IMR-90 (cell line): Measurements from ENCODE around the gene TENM3. TPM values are rescaled to one million over a fixed set of nuclear protein-coding genes. Genes with fewer than 3 reads are reported as not detected.

Experiments used
- ATAC-seq: fragments of 200-7000 bp; cut with Tn5 transposase; 2 replicates; pipeline ENCODE4 v1.9.1; 2020; ENCODE audit warnings: low read depth, mild to moderate bottlenecking, moderate library complexity
- BruUV-seq: library from RNA; stranded (reverse); fragments of 400-500 nt; replicated peaks from 2 replicates; lab custom pipeline; 2021; lab: Mats Ljungman, UMichigan
- CTCF ChIA-PET: fragments of 300-600 bp; formaldehyde crosslinking; extraction: SDS; loops from one replicate; lab custom pipeline; 2021; ENCODE audit warnings: antibody characterized with exemption; lab: Yijun Ruan, JAX
- POLR2A ChIA-PET: fragments of 300-600 bp; sonication (Branson Sonifier 250); formaldehyde crosslinking; loops from one replicate; lab custom pipeline; 2022; ENCODE audit warnings: antibody characterized with exemption; ENCODE audit not compliant: unreplicated experiment; lab: Charles Lee
- DNase-seq: peaks from one replicate; pipeline ENCODE4 v3.0.0; 2013
- H2AFZ ChIP-seq: replicated peaks from 2 replicates; pipeline ENCODE3; 2013; ENCODE audit warnings: low read length, mild to moderate bottlenecking; ENCODE audit not compliant: poor library complexity
- H2AK5ac ChIP-seq: 2 replicates; pipeline ENCODE4 v1.6.1; 2013; ENCODE audit warnings: low read depth, low read length, inconsistent platforms
- H2AK9ac ChIP-seq: replicated peaks from 2 replicates; pipeline ENCODE3; 2013; ENCODE audit warnings: mild to moderate bottlenecking, low read depth, low read length, moderate library complexity; ENCODE audit not compliant: poor library complexity
- H2BK120ac ChIP-seq: 2 replicates; pipeline ENCODE4 v1.6.1; 2013; ENCODE audit warnings: low read depth, low read length, inconsistent platforms
- H2BK15ac ChIP-seq: 3 replicates; pipeline ENCODE4 v1.6.1; 2013; ENCODE audit warnings: low read depth, low read length, inconsistent platforms
- H2BK20ac ChIP-seq: 2 replicates; pipeline ENCODE4 v1.6.1; 2013; ENCODE audit warnings: low read depth, mild to moderate bottlenecking, inconsistent platforms, low read length, moderate library complexity
- H2BK5ac ChIP-seq: 2 replicates; pipeline ENCODE4 v1.6.1; 2013; ENCODE audit warnings: mild to moderate bottlenecking, low read depth, low read length, inconsistent platforms; ENCODE audit not compliant: poor library complexity, severe bottlenecking
- H3K14ac ChIP-seq: replicated peaks from 2 replicates; pipeline ENCODE4 v1.6.1; 2013; ENCODE audit warnings: low read depth, low read length, inconsistent platforms
- H3K18ac ChIP-seq: 2 replicates; pipeline ENCODE4 v1.6.1; 2013; ENCODE audit warnings: low read depth, low read length, control low read depth
- H3K23ac ChIP-seq: 2 replicates; pipeline ENCODE4 v1.6.1; 2013; ENCODE audit warnings: low read depth, low read length, inconsistent platforms
- H3K27ac ChIP-seq: 2 replicates; pipeline ENCODE4 v1.5.1; 2013; ENCODE audit warnings: mild to moderate bottlenecking, control low read depth, low read length; ENCODE audit not compliant: insufficient read depth
- H3K27me3 ChIP-seq: 2 replicates; pipeline ENCODE4 v1.6.1; 2013; ENCODE audit warnings: low read length; ENCODE audit not compliant: control insufficient read depth, insufficient read depth
- H3K36me3 ChIP-seq: 2 replicates; pipeline ENCODE4 v1.6.1; 2013; ENCODE audit warnings: low read length, mixed read lengths; ENCODE audit not compliant: control insufficient read depth, insufficient read depth
- H3K4ac ChIP-seq: 2 replicates; pipeline ENCODE4 v1.6.1; 2013; ENCODE audit warnings: low read depth, low read length, inconsistent platforms
- H3K4me1 ChIP-seq: 2 replicates; pipeline ENCODE4 v1.6.1; 2013; ENCODE audit warnings: low read length, mixed read lengths; ENCODE audit not compliant: control insufficient read depth, insufficient read depth
- H3K4me2 ChIP-seq: 2 replicates; pipeline ENCODE4 v1.6.1; 2013; ENCODE audit warnings: low read depth, mild to moderate bottlenecking, control low read depth, low read length, moderate library complexity
- H3K4me3 ChIP-seq: 2 replicates; pipeline ENCODE4 v1.5.1; 2013; ENCODE audit warnings: low read depth, mild to moderate bottlenecking, control low read depth, low read length, moderate library complexity; ENCODE audit not compliant: insufficient read depth
- H3K56ac ChIP-seq: 2 replicates; pipeline ENCODE4 v1.6.1; 2013; ENCODE audit warnings: low read length, inconsistent platforms; ENCODE audit not compliant: insufficient read depth; ENCODE audit errors: extremely low read depth
- H3K79me1 ChIP-seq, 2 experiments: 2 replicates each; pipeline ENCODE4 v1.6.1; 2013; ENCODE audit warnings: low read length in 2 of 2, inconsistent platforms in 1 of 2, low read depth in 1 of 2
- H3K9ac ChIP-seq: 2 replicates; pipeline ENCODE4 v1.6.1; 2013; ENCODE audit warnings: low read depth, low read length, control low read depth
- H3K9me1 ChIP-seq: 2 replicates; pipeline ENCODE4 v1.6.1; 2013; ENCODE audit warnings: low read length, inconsistent platforms; ENCODE audit not compliant: insufficient read depth
- H3K9me3 ChIP-seq: 2 replicates; pipeline ENCODE4 v1.6.1; 2013; ENCODE audit warnings: low read length; ENCODE audit not compliant: control insufficient read depth, insufficient read depth
- H4K20me1 ChIP-seq: 2 replicates; pipeline ENCODE4 v1.6.1; 2013; ENCODE audit warnings: low read length, inconsistent platforms; ENCODE audit not compliant: insufficient read depth
- H4K5ac ChIP-seq: 2 replicates; pipeline ENCODE4 v1.6.1; 2013; ENCODE audit warnings: mild to moderate bottlenecking, low read depth, low read length, control low read depth
- H4K8ac ChIP-seq, 2 experiments: 2 replicates each; pipeline ENCODE4 v1.6.1; 2013; ENCODE audit warnings: low read depth in 2 of 2, low read length in 2 of 2, control low read depth in 1 of 2, inconsistent platforms in 1 of 2
- H4K91ac ChIP-seq: 2 replicates; pipeline ENCODE4 v1.6.1; 2013; ENCODE audit warnings: low read depth, low read length, inconsistent platforms; ENCODE audit not compliant: insufficient read depth
- BHLHE40 ChIP-seq: fragments of 150-350 bp; IDR thresholded peaks from 2 replicates; pipeline ENCODE4 v1.6.1; 2016; ENCODE audit warnings: mild to moderate bottlenecking, low read depth, low read length
- CHD1 ChIP-seq: IDR thresholded peaks from 2 replicates; pipeline ENCODE4 v1.6.1; 2012; ENCODE audit warnings: low read depth, low read length, improper control_type of control experiment
- FOS ChIP-seq: fragments of 150-350 bp; IDR thresholded peaks from 2 replicates; pipeline ENCODE4 v1.6.1; 2016; ENCODE audit warnings: low read depth, low read length
- MAFK ChIP-seq: IDR thresholded peaks from 2 replicates; pipeline ENCODE4 v1.6.1; 2012; ENCODE audit warnings: low read depth, low read length, improper control_type of control experiment
- MXI1 ChIP-seq: IDR thresholded peaks from 2 replicates; pipeline ENCODE4 v1.6.1; 2012; ENCODE audit warnings: low read depth, mild to moderate bottlenecking, low read length, moderate library complexity, borderline replicate concordance
- POLR2A ChIP-seq: IDR thresholded peaks from 2 replicates; pipeline ENCODE4 v1.6.1; 2012; ENCODE audit warnings: mild to moderate bottlenecking, low read depth, low read length
- RAD21 ChIP-seq: IDR thresholded peaks from 2 replicates; pipeline ENCODE4 v1.6.1; 2012; ENCODE audit warnings: low read length, improper control_type of control experiment
- RCOR1 ChIP-seq: IDR thresholded peaks from 2 replicates; pipeline ENCODE4 v1.6.1; 2012; ENCODE audit warnings: mild to moderate bottlenecking, low read length, improper control_type of control experiment; ENCODE audit not compliant: insufficient replicate concordance
- RFX5 ChIP-seq: IDR thresholded peaks from 2 replicates; pipeline ENCODE4 v1.8.0; 2012; ENCODE audit warnings: low read depth, mild to moderate bottlenecking, low read length, moderate library complexity
- SMC3 ChIP-seq: fragments of 150-350 bp; IDR thresholded peaks from 2 replicates; pipeline ENCODE4 v1.6.1; 2016; ENCODE audit warnings: low read depth, mild to moderate bottlenecking, antibody characterized with exemption, low read length, moderate library complexity
- WGBS, 2 experiments: methylation state at CpG; one replicate each; pipeline versions ENCODE4 v1.1.5 to v1.1.7; 2013; ENCODE audit warnings: missing lambda C conversion rate in 2 of 2; ENCODE audit not compliant: insufficient read length in 1 of 2; ENCODE audit errors: extremely low coverage in 2 of 2; 5-methylcytosine and 5-hydroxymethylcytosine counted together
- dilution Hi-C: fragments of 300-500 bp; cut with HindIII; formaldehyde crosslinking; loops from one replicate; pipeline ENCODE4 v1.14.3; 2018; ENCODE audit warnings: low sequenced_read_pairs; ENCODE audit not compliant: unreplicated experiment
- in situ Hi-C: fragments of 300-500 bp; cut with MboI; formaldehyde crosslinking; loops from 3 replicates; pipeline ENCODE4 v1.14.3; 2019; ENCODE audit warnings: low sequenced_read_pairs, inconsistent platforms, mixed read lengths
- intact Hi-C: fragments of 100-400 bp; cut with micrococcal nuclease; formaldehyde crosslinking; loops from 2 replicates; pipeline ENCODE4 v1.10.0; 2022
- polyA plus RNA-seq, 3 experiments: library from polyadenylated mRNA; depleted of rRNA; stranded (reverse); fragments of >200 nt; gene quantifications; 2 replicates each; pipeline ENCODE4 v1.2.3, GENCODE V29; 2012; ENCODE audit warnings: low replicate concordance in 1 of 3
- total RNA-seq: library from RNA; depleted of rRNA; stranded (reverse); fragments of >200 nt; gene quantifications from 2 replicates; pipeline ENCODE4 v1.2.3, GENCODE V29; 2012
- TF ChIP-seq, protein P1 (sequence below): fragments of 150-350 bp; IDR thresholded peaks from 2 replicates; pipeline ENCODE4 v1.6.1; 2017; ENCODE audit warnings: mild to moderate bottlenecking, antibody characterized with exemption, low read length, low read depth
- TF ChIP-seq, protein P2 (sequence below): fragments of 150-350 bp; IDR thresholded peaks from 2 replicates; pipeline ENCODE4 v1.6.1; 2016; ENCODE audit warnings: low read depth, mild to moderate bottlenecking, low read length, moderate library complexity, borderline replicate concordance

Gene TENM3
- total and polyA plus RNA-seq, 2 of the 4 experiments (the other 2 are of a cell fraction) = 29.9 to 173 TPM

DNA sequence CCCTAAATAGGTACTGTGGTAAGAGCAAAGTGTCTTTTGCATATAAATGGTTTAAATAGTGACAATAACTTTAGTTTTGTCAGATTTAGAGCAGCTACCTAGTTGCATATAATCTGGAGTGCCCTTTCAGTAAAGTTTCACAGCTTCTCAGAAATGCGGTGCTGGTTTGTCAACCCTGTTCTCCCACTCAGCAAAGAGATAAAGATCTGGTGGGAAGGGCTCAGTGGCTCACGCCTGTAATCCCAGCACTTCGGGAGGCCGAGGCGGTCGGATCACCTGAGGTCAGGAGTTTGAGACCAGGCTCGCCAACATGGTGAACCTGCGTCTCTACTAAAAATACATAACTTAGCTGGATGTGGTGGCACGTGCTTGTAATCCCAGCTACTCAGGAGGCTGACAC lies 45.6 kb upstream of the TENM3 start:
- POLR2A ChIA-PET = interaction anchor here (0.5 kb wide), 1 partner anchor 40 kb away, joined by 3 read pairs; no protein-coding TSS in a partner anchor

More for the DNA sequence above, 45.6 kb upstream of the TENM3 start:
- H3K4me2 ChIP-seq = no peak overlapping the region
- no peak overlapping the region for H2BK20ac ChIP-seq
- no peak overlapping the region for H2BK120ac ChIP-seq
- H3K36me3 ChIP-seq = no peaks in the 10 kb centered on the region
- H4K5ac ChIP-seq = no peak overlapping the region
- H2BK15ac ChIP-seq = no peak overlapping the region
- H3K14ac ChIP-seq = no peak overlapping the region
- H3K4me3 ChIP-seq = no peak overlapping the region
- no peak overlapping the region for H2AFZ ChIP-seq
- intact Hi-C loops = no loop called here
- no peak for TF ChIP-seq MAFK
- no peak for TF ChIP-seq RFX5
- TF ChIP-seq SMC3 = no peak
- no peak for TF ChIP-seq BHLHE40
- no peak for TF ChIP-seq MXI1
- TF ChIP-seq, protein P1, sequence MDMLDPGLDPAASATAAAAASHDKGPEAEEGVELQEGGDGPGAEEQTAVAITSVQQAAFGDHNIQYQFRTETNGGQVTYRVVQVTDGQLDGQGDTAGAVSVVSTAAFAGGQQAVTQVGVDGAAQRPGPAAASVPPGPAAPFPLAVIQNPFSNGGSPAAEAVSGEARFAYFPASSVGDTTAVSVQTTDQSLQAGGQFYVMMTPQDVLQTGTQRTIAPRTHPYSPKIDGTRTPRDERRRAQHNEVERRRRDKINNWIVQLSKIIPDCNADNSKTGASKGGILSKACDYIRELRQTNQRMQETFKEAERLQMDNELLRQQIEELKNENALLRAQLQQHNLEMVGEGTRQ = no peak
- TF ChIP-seq RCOR1 = no peak
- no peak for TF ChIP-seq CHD1
- TF ChIP-seq, protein P2, sequence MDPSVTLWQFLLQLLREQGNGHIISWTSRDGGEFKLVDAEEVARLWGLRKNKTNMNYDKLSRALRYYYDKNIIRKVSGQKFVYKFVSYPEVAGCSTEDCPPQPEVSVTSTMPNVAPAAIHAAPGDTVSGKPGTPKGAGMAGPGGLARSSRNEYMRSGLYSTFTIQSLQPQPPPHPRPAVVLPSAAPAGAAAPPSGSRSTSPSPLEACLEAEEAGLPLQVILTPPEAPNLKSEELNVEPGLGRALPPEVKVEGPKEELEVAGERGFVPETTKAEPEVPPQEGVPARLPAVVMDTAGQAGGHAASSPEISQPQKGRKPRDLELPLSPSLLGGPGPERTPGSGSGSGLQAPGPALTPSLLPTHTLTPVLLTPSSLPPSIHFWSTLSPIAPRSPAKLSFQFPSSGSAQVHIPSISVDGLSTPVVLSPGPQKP = no peak
- no peak for TF ChIP-seq POLR2A
- TF ChIP-seq RAD21 = no peak
- TF ChIP-seq FOS = no peak
- H2AK5ac ChIP-seq = no peak overlapping the region
- no peaks in the 10 kb centered on the region for H3K27me3 ChIP-seq
- H3K4ac ChIP-seq = no peak overlapping the region
- 0 out of 2 replicates have a peak, but pooled peaks cover 2% of the 10 kb centered on the region for H3K9me1 ChIP-seq
- H3K4me1 ChIP-seq = peaks cover 4% of the 10 kb centered on the region; the same call in 1 of the 2 replicates
- H2AK9ac ChIP-seq = no peak overlapping the region
- no peaks in the 10 kb centered on the region for H3K9me3 ChIP-seq
- H3K18ac ChIP-seq = no peak overlapping the region
- no TSS peak for BruUV-seq
- no peak overlapping the region for H2BK5ac ChIP-seq
- in situ Hi-C loops = no loop called here
- no peak overlapping the region for H4K8ac ChIP-seq
- no peaks in the 10 kb centered on the region for H4K20me1 ChIP-seq
- H4K91ac ChIP-seq = no peak overlapping the region
- ATAC-seq (no peak), DNase-seq (no peak)
- H3K27ac ChIP-seq = no peak overlapping the region
- no peak overlapping the region for H3K23ac ChIP-seq
- peaks cover 0 to 3% of the 10 kb centered on the region in 2 experiments; a peak in 1 of 4 replicates for H3K79me1 ChIP-seq
- dilution Hi-C loops = no loop called here
- CTCF ChIA-PET = interaction anchor here (1.2 kb wide), 1 partner anchor 9 kb away, joined by 5 read pairs; no protein-coding TSS in a partner anchor
- WGBS, 2 experiments = 97% methylated on average over 5 of the region's 9 CpGs; no CpG with 5 or more reads in 1 of the 2 experiments
- H3K9ac ChIP-seq = no peak overlapping the region
- no peak overlapping the region for H3K56ac ChIP-seq
